NCI-H1417 (cell line): ENCODE results near the gene ISM1.
A peak's percentile ranks its signal among the peaks of the same experiment; 100 is the strongest.

Experiments
- DNase-seq, 3 experiments: peaks; one replicate each; lab custom pipeline; 2025; lab: John Stamatoyannopoulos, UW

Gene ISM1

DNA sequence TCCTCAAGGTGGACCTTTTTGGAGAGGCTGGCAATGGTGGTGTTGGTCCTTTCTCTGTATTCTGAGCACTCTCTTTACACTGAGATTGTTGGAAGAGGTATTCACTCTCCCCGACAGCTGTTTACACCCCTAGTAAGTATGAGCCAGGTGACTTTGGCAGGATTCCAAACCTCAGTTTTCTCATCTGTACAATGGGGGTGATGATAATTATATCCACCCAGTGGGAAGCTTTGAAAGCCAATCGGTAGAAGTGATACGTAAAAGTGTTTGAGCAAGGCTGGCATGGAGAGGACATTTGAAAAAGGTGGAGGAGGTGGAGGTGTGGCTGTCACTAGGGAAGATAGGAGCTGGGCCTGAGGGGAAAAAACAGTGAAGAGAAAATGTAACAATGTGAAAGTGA lies 35.5 kb downstream of the ISM1 start:
- DNase-seq, result no peak

DNA sequence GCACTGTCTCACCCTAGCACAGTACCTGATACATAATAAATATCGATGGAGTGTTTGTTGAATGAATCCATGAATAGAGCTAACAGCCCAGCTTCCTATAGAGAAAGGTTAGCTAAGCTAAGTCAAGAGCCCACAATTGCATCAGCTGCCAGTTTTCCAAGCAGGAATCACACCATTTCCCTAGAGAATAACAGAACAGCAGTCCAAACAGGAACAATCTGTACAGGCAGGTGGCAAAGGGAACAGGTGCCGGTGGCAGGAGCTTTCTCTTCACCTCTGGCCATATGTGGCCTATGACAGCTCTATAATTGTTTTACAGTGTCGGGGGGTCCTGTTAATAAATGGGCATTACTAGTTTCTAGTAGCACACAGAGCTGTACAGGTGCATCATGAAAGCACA lies 38.8 kb downstream of the ISM1 start:
- peak; percentile 27 to 89 (median 54) for DNase-seq

DNA sequence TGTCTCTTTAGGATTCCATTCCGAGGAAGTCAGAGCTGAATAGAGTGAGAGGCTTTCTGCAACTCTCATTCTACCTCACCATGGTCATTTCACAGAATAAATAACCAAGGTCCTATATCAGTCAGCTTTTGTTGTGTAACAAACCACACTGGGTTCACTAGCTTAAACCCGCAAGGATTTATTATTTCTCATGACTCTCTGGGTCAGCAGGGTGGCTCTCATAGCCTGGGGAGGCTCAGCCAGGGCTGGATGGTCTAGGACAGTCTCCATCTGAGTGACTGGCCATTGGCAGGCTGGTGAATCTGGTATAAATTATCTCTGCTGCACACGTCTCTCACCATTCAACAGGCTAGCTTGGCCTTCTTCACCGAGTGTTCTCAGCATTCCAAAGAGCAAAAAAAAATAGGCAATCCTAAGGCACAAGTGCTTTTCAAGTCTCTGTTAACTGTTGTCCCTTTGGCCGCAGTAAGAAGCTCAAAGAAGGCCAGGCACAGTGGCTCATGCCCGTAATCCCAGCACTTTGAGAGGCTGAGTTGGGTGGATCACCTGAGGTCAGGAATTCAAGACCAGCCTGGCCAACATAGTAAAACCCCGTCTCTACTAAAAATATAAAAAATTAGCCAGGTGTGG lies 39.7 kb downstream of the ISM1 start:
- DNase-seq, result no peak

DNA sequence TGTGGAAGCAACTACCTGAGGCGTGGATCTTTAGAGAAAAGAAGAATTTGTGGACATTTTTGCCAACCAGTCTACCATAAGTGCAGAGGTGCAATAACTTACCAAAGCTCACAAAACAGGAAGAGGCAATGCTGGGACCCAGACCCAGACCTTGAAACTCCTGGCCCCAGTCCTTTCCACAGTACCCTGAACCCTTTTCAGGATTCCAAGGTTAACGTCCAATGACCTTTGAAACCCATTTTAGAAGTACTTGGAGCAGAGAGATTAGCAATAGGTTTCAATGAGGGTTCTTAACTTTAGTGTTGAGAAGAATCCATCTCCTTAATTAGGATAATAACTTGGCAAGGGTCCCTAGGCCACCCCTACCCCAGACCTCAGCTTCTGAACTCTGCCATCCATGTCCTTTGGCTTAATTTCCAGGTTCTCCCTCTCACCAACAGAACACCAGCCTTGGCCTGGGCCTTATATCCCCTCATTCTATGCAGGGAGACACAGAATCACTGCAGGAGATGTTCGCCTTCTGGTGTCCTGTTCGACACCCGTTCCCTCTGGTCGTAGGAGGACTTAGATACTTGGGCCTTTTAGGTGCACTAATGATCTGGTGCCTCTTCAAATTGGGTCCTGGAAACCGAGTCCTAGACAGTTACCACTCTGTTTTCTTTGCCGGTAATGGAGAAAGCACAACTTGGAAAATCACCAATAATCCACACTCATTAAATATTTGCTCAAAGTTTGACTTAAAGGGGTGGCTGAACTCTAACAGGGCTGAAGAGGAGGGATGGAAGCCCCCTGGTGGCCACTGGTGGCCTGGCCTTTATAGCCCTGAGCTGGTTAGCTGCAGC lies 40.6 kb downstream of the ISM1 start:
- peak in 2 of 3 experiments; percentile 20 to 63 for DNase-seq

DNA sequence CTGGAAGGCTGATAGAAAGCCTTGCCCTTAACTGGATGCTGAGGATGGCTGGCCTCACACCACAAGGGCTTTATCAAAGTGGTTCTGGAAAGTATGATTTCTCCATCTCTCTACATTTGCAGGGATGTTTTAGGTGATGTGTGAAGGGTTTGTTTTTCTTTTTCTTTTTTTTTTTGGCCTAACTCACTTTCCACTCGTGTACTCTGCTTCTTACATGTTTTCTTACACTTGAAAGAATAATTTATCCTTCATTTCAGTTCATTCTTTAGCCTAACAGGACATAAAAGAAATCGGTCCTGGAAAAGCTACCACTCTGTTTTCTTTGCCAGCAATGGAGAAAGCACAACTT lies 41.2 kb downstream of the ISM1 start:
- no peak for DNase-seq

DNA sequence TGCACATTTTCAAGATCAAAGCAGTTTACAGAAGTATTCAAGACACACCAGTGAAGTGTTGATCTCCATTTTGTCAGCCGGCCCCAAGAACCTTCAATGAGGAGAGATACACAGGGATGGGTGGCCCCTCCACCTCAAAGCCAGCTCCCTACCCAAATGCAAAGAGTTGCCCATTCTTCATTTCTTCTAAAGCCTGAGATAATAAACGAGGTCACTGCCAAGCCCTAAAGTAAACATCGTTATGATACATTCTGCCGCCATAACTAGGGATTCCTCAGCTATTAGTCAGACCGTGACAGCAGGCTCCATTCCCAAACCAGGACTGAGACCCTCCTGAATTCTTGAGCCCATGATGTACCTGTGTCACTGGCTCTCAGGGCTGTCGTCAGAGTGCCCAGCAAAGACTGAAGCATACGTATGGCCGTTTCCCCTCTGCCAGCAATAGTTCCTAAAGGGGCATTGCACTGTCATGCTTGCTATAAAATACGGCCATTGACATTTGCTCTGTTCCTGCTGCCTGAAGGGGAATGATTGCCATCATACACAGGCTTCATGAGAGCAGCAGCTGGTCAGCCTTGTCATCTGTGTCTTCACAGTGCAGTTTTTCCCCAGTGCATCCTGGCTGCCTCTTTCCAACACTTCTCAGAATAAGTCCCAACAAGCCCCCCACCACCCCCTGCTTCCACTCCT lies 41.7 kb downstream of the ISM1 start:
- peak in 2 of 3 experiments; percentile 8 to 52 for DNase-seq

DNA sequence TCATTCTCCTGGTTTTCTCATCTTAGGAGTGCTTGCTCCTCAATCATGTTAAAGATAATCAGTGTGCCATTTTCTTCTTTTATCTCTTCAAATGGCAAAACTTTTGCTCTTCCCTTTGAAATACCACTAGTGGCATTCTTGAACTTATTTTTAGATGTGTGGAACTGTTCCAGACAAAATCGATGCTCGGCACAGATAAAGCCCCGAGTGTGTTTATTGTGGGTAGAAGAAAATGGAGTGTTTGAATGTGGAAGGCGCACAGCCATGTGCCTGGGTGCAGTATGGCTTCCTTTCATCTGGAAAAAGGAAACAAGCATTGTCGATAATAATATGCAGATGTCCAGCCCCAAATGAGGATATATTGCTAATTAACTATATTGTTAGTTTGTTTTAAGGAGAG lies 42.4 kb downstream of the ISM1 start:
- DNase-seq, result no peak

DNA sequence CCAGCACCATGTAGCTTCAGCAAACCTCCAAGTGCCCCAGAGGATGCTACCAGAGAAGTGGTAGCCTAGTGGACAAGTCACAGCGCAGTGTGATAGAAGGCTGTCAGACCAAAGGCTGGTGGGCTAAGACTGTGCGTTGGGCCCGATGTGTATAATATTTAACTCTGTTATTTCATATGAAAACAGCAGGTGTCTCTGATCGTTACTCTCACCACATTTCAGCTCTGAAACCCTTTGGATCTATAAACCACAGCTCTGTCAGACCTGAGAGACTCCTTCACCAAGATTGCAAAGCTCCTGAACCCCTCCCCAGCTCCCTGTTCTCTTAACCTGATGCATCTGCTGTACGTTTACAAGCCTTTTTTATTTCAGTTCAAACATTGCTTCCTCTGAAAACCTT lies 43.8 kb downstream of the ISM1 start:
- no peak for DNase-seq

DNA sequence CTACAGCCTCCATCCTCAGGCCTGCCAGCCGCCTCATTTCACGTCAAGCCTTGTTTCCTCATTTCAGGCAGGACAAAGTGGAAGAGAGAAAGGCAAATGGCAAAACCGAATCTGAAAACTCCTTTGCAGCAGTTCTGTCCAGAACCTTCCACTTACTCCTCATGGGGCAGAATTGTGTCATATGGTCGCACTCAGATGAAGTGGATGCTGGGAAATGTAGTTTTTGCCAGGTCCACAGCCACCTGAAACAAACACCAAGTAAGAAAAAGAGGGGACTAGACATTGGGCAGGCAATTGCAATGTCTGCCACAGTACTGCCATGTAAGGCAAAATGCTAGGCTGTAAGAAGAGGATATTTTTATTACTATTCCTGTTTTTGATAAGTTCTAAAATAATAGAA lies 44.9 kb downstream of the ISM1 start:
- no peak for DNase-seq

DNA sequence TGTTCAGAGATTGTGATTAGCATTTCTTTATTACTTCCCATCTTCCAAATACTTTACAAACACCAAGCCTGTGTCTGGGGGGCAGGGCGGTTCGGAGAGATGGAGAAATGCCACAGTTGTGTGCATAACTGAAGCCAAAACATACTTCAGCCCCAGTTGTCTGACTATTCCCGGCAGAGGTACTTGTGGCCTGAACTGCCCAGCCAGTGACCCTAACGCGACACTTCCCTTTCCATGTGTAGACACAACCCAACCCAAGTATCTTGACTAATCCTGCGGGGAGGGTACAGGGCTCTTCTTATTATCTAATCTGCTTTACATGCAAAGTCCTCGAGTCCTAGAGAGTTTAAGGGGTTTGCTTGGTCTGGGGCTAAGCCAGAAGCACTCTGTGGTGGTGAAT lies 46.2 kb downstream of the ISM1 start:
- DNase-seq, result no peak

DNA sequence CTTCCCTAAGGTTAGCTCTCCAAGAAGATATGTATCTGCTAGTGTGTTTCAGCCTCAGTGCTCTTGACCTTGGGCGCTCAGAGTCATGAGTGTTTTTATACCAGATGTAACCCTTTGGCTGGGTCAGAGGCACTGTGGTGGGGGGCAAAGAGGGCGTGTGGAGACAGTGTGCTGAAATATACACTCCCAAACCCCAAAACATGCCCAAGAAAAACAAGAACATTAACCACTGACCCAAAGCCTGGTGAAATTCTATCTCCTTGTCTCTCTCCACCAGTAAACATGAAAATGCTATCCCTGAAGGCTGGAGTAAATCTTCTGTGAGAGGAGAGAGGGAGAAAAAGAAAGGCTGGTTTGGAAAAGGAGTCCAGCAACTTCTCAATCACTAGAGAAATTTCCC lies 47.9 kb downstream of the ISM1 start:
- DNase-seq, result no peak

DNA sequence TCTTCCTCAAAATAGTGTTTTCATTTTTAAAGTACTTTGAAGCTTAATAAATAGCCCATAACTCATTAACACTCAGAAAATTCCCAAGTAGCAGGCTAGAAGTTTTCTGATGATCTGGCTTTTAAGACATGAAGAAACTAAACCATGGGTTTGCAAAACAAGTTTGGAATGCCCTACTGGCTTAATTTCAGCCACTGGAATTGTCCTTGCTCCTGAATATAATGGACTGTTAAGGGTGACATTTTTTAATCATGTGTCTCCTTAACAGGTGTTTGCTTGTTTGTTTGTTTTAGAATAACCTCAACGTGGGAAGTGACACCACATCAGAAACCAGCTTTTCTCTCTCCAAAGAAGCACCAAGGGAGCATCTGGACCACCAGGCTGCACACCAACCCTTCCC lies 49.1 kb downstream of the ISM1 start:
- DNase-seq, result no peak

DNA sequence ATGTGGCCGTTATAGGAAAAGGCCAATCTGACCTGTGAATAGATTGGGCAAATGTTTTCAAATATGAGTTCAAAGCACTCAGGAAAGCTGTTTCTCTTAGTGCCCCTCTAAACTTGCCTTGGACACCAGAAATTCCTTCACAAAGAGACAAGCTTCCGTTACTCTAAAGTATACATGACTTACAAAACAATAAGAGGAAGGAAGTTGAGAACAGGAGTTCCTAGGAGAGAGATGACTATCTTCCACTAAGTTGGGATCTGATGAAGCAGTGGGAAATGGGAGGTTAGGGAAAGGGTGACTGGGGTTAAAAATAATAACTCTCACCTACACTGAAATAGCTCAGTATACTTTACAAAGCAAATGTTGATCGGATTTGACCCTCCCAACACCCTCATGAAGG lies 50.0 kb downstream of the ISM1 start:
- DNase-seq, result no peak

DNA sequence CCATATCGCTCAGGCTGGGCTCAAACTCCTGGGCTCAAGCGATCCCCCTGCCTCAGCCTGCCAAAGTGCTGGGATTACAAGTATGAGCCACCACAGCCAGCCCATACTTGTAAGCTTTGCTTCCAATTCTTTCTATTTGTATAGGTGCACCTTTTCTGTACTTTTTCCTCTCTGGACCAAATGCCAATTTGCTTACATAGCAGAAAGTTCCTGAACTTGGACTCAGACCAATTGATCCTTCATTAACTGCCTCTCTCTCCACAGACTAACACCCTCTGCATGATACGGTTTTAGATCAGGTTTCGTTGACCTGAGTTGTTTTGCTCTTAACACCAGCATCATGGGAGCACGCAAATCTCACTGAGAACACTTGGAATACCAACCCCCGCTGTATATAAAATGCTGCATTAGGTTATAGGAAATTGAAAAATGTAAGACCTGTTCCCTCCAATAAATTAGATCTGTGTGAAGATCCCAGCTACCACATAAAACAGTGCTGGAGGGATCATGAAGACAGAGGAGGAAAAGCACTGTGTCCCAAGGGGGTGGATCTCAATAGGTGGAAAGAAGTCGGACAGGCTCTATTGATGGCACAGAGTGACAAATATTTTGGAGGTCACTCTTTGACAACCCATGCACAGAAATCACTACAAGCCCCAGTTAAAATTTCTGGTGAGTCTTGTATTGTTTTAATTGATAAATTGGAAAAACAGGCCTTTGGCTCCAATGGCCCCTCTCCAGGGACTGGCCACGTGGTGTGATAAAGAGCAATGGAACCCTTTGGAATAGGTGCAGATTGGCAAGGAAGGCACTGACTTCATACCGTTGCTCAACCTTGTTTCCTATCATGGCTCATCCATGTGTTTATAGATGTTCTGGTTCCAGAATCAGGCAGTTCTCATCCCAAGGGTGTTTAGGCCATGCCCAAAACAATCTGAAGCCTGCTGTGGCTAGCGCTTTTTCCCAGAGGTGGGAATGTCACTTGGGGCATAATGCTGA lies 51.2 kb downstream of the ISM1 start:
- no peak for DNase-seq

DNA sequence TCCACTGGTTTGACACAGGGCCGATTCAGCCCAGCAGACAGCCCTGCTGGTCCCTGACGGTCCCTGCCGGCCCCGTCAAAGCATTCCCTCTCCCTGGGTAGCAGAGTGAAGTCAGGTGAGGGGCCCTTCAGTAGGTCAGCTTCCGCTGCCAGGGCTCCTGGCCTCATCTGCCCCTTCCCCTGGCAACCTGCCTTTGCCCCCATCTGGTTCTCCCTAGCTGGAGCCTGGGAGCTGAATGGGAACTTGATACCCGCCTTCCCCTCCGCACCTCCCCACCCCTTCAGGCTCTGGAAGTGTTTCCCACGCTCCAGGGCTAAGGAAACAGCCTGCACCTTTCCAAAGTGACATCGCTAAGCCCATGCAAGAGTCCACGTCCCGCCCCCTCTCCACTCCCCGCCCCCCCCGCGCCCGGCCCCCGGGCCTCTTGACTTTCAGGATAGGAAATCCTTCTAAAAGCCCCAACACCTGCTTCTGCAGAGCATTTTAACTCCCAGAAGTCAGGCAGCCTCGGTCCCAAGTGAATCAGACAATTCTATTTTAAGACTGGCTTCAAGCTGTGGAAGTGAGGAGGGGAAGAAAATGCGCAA lies 53.3 kb downstream of the ISM1 start:
- peak; percentile 61 to 84 (median 69) for DNase-seq

DNA sequence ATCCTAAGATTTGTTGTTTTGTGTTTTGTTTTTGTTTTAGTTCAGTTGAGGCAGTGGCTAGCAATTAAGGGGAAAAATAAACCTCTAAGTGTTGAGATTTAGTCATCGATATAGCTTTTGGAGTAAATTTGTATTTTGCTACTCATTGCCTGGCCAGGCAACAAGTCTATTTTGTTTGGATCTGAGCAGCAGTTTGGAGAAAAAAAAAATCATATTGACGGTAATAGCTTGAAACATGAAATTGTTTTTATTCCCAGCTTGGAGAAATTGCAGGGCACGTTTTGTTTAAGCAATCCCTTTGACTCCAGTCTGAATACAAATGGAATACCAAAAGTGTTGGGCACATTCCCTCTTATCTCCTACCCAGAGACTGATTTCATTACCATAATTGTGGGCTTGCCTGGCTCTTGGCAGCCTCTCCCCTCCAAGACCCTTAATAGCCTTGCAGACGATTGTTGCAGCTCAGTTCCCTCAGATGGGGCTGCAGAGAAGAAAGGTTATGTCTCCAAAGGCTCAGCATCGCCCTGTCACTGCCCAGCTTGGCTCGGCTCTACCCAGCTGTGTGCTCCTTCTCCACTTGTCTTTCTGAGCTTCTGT lies 56.0 kb downstream of the ISM1 start:
- DNase-seq, result no peak

DNA sequence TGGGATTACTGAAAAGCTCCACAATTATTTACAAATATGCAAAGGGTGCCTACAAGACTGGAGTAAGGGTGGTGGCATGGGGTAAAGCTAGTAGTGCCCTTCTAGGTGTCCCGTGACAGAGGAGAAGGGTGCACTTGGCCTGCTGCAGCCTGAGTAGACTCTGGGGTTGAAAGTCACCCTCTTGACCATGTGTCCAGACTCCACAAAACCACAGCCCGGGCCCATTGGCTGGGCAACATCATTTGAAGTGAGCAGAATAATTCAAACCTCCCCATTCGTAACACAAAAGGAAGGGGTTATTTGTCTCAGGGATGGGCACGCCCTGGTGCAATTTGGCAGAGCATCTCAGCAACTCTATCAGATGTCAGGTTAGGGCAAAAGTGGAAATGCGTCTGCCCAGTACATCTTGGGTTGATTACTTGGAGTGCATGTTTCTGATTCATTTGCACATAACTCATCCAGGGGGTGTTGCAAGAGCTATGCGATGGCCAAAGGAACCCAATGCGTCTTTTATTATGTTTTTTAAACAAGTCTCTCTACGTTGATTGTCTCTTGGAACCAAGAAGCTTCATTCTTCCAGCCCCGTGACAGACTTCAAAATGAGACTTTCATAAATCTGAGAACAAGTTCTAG lies 56.7 kb downstream of the ISM1 start:
- DNase-seq, result no peak

DNA sequence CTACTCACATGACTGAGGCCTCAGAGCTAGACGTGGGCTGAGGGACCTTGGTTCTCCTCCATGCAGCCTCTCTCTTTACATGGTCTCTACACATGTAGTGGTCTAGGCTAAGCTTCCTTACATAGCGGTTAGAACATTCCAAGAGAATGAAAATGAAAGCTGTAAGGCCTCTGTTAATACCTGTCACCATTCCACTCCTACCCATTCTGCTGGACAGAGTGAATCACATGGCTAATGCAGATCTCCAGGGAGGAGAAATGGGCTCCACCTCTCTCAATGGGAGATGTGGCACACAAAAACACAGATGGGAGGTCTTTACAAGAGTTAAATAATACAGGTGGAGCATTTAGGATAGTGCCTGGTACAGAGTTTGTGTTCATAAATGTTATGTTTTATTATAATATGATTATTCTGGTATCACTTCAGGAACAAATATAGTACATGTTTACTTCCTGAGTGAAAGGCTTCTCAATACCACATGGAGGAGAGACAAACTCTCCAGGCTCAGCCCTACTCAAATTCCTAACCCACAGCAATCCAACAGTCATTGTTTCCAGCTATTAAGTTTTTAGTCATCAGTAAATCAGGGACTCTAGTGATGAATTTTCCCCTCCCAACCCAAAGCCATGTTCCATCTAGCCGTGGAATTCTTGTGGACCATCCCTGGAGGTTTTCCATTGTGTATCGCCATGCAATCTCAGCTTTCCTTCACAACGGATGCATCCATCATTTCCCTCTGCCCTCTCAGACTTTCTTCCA lies 57.9 kb downstream of the ISM1 start:
- DNase-seq, result no peak

DNA sequence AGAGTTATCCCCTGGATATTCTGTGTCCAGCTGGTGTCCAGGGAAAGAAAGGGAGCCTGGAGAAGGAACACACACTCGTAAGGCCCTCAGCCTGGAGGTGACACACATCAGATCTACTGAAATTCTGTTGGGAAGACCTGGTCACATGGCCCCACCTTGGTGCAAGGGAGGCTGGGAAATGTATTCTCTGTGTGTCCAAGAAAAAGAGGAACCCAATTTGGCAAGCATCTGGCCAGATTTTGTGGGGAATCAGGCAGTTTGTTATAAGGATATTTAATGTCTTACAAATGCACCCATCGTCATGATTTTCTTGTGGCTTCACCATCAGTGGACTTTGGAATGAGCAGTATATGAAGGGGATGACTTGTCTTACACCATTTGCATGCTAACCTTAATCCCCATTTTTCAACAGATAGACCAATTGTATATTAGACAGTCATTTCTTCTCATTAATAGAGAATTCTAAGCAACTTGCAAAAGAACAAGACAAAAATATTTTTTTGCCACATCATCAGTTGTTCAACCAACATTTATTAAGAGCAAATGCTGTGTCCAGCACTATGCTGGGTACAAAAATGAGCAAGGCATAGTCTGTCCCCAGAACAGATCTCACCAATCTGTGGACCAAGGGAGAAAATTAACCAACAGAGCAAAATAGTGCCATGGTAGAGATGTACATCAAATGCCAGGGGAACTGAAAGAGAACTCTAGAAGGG lies 59.7 kb downstream of the ISM1 start:
- DNase-seq, result no peak
